GM12872 (cell line): ENCODE data around the gene NFILZ.

Experiments
- CTCF ChIP-seq: IDR thresholded peaks from 3 replicates; pipeline ENCODE4 v1.5.1; 2011; ENCODE audit warnings: low read depth, mild to moderate bottlenecking, low read length, moderate library complexity; ENCODE audit not compliant: insufficient read depth

The NFILZ gene

GRCh38 chr19:8641221-8641907, 10.9 kb downstream of the NFILZ start:
- TF ChIP-seq CTCF, result no peak

GRCh38 chr19:8641908-8642547, 11.6 kb downstream of the NFILZ start:
- TF ChIP-seq CTCF, result peak; percentile 46; the same call in 2 of the 3 replicates

- TF ChIP-seq CTCF, result no peak
These were observed 12.1 kb downstream of the NFILZ start for GRCh38 chr19:8642561-8642960.

- TF ChIP-seq CTCF, result no peak
These were observed 13.6 kb downstream of the NFILZ start for GRCh38 chr19:8643860-8644653.

GRCh38 chr19:8648240-8648639, 17.8 kb downstream of the NFILZ start:
- TF ChIP-seq CTCF, result no peak

- TF ChIP-seq CTCF, result peak; percentile 90
These were observed 24.3 kb downstream of the NFILZ start for GRCh38 chr19:8654591-8655339.

GRCh38 chr19:8655340-8655709, 24.9 kb downstream of the NFILZ start:
- no peak for TF ChIP-seq CTCF
